ENCODE measurements around the gene ZNF273.

The ZNF273 gene

DNA sequence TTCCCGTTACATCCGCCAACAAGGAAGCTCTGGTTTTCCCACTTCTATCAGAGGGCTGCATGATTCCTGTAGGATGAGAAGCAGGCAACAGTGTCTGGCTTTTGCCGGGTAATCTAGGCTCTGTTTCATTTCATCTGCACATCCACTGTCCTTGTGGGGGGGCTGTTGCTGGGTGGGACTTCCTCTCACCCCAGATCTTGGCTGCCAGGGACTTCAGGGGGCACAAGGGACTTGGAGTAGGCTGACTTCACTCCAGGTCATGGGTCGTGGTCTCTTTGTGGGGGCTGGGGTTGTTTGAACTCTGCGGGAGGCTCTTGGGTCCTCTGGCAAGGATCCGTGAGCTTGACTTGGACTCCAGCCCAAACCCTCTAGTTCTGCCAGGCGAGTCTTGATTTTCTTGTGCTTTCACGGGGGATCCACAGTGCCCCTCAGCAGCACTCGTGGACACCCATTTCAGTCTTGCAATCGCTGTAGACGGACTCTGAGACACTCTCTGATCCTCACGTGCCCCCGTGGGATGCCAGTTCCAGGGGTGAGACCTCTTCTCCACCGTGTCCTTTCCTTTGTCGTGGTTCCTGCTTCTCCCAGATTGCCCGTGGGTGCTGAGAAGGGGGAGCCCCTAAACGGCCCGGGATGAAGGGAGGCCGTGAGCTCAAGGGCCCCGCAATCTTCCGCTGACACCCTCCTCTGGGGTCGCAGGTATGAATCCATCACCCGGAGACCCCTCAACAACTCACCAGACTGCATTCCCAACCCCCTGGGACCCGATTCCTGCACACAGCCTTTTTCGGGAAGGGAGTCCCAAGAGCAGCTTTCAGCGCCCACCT, 21.4 kb upstream of the ZNF273 start:
- no peak overlapping the region for H3K4me3 ChIP-seq (ENCODE audit: low read length in 2 of 2)
- H2BK12ac ChIP-seq (ENCODE audit: low read length): no peak overlapping the region
- no peak overlapping the region for H3K27ac ChIP-seq (replicated peaks; ENCODE audit: low read length)
- no peak overlapping the region for H2BK15ac ChIP-seq (ENCODE audit: low read length)
- no peak overlapping the region for H3K9ac ChIP-seq (ENCODE audit: low read depth, low read length, poor library complexity)
- H2BK120ac ChIP-seq (ENCODE audit: low read depth, low read length): no peak overlapping the region
- H4K8ac ChIP-seq (ENCODE audit: low read depth, low read length): no peak overlapping the region
- H4K91ac ChIP-seq (ENCODE audit: low read depth, low read length, poor library complexity): no peak overlapping the region
- H3K14ac ChIP-seq (ENCODE audit: low read length): no peak overlapping the region
- peaks cover 25 to 29% of the 10 kb centered on the region in 2 donors for H3K9me3 ChIP-seq (replicated peaks in 1 of 2; ENCODE audit: control insufficient read depth in 2 of 2, insufficient read depth in 1 of 2, low read depth in 1 of 2, low read length in 2 of 2)
- no peak overlapping the region for H2AFZ ChIP-seq (ENCODE audit: low read length)
- H3K4me2 ChIP-seq (ENCODE audit: insufficient read depth, low read length, poor library complexity, severe bottlenecking): no peak overlapping the region
- no peak overlapping the region for H2BK5ac ChIP-seq (ENCODE audit: low read length)
- H3K18ac ChIP-seq (ENCODE audit: low read length): no peak overlapping the region
- H3K27me3 ChIP-seq (ENCODE audit: control insufficient read depth in 3 of 3, insufficient read depth in 3 of 3, low read depth in 1 of 3, low read length in 3 of 3): peaks cover 0 to 9% (median 0%) of the 10 kb centered on the region in 3 experiments
- WGBS, 2 donors (ENCODE audit: extremely low coverage in 2 of 2, insufficient read length in 2 of 2, insufficient replicate concordance in 1 of 2): no CpG with 5 or more reads among the region's 26 CpGs
- DNase-seq (ENCODE audit: low spot score): no peak
- no peaks in the 10 kb centered on the region for H3K79me1 ChIP-seq (ENCODE audit: low read depth, low read length)
- H3K23ac ChIP-seq (ENCODE audit: low read depth, low read length, poor library complexity): no peak overlapping the region
- H3K4ac ChIP-seq (ENCODE audit: low read length): no peak overlapping the region
- no peaks in the 10 kb centered on the region for H3K36me3 ChIP-seq (replicated peaks in 1 of 2; ENCODE audit: control insufficient read depth in 2 of 2, insufficient read depth in 2 of 2, low read length in 2 of 2)
- H3K4me1 ChIP-seq (ENCODE audit: control insufficient read depth in 2 of 2, insufficient read depth in 1 of 2, low read depth in 1 of 2, low read length in 2 of 2): peaks cover 1 to 6% of the 10 kb centered on the region in 2 donors
- H2AK5ac ChIP-seq (ENCODE audit: low read depth, low read length): no peak overlapping the region

DNA sequence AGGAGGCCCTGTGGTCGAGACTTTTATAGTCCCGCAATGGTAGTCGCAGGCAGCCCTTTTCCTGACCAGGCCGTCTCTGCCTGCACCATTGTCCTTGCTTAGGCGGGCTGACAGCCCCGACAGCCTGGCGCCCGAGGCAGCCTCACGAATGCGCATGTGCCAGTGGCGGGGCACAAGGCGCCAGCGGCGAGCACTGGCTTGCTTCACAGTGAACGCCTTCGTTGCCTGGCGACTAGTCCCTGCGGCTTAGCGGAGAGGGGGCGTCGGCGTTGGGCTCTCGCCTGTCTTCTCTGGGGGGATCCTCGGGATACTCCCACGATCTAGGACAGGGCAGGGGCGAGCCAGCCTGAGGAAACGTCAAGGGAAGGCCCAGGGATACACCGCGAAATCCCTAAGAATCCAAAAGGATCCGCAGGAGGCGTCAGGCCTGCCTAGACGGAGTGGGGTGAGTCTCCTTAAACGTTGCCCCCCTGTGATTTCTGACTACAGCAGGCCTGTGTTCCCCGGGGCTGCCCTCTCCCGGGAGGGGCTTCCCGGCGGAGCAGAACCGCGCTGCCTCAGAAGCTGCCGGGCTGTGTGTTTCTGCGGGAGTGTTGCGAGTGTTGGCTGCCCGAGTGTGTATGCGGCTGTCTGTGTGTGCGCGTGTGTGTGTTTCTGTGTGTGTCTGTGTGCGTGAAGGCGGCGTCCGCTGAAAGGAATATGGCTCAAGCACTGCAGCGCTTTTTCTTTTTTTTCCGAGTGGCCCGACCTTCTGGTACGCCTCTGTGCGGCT, 20.5 kb upstream of the ZNF273 start:
- Histone ChIP-seq H3K9me3 (replicated peaks in 1 of 2; ENCODE audit: control insufficient read depth in 2 of 2, insufficient read depth in 1 of 2, low read depth in 1 of 2, low read length in 2 of 2) (peaks cover 25 to 29% of the 10 kb centered on the region in 2 donors), H3K4me2 (ENCODE audit: insufficient read depth, low read length, poor library complexity, severe bottlenecking) (no peak overlapping the region), H3K9ac (ENCODE audit: low read depth, low read length, poor library complexity) (no peak overlapping the region), H4K8ac (ENCODE audit: low read depth, low read length) (no peak overlapping the region), H3K4me3 (ENCODE audit: low read length in 2 of 2) (no peak overlapping the region), H3K23ac (ENCODE audit: low read depth, low read length, poor library complexity) (no peak overlapping the region), H3K79me1 (ENCODE audit: low read depth, low read length) (no peaks in the 10 kb centered on the region), H2BK15ac (ENCODE audit: low read length) (no peak overlapping the region), H3K4ac (ENCODE audit: low read length) (no peak overlapping the region), H4K91ac (ENCODE audit: low read depth, low read length, poor library complexity) (no peak overlapping the region), H3K36me3 (replicated peaks in 1 of 2; ENCODE audit: control insufficient read depth in 2 of 2, insufficient read depth in 2 of 2, low read length in 2 of 2) (no peaks in the 10 kb centered on the region), H3K27ac (replicated peaks; ENCODE audit: low read length) (no peak overlapping the region), H2AK5ac (ENCODE audit: low read depth, low read length) (no peak overlapping the region), H2BK12ac (ENCODE audit: low read length) (no peak overlapping the region), H2BK5ac (ENCODE audit: low read length) (no peak overlapping the region), H2AFZ (ENCODE audit: low read length) (no peak overlapping the region), H3K14ac (ENCODE audit: low read length) (no peak overlapping the region), H2BK120ac (ENCODE audit: low read depth, low read length) (no peak overlapping the region), H3K18ac (ENCODE audit: low read length) (no peak overlapping the region), H3K4me1 (ENCODE audit: control insufficient read depth in 2 of 2, insufficient read depth in 1 of 2, low read depth in 1 of 2, low read length in 2 of 2) (peaks cover 0 to 1% of the 10 kb centered on the region in 2 donors), H3K27me3 (ENCODE audit: control insufficient read depth in 3 of 3, insufficient read depth in 3 of 3, low read depth in 1 of 3, low read length in 3 of 3) (peaks cover 0 to 13% (median 3%) of the 10 kb centered on the region in 3 experiments)
- no CpG with 5 or more reads among the region's 55 CpGs for WGBS, 2 donors (ENCODE audit: extremely low coverage in 2 of 2, insufficient read length in 2 of 2, insufficient replicate concordance in 1 of 2)
- no peak for DNase-seq (ENCODE audit: low spot score)

DNA sequence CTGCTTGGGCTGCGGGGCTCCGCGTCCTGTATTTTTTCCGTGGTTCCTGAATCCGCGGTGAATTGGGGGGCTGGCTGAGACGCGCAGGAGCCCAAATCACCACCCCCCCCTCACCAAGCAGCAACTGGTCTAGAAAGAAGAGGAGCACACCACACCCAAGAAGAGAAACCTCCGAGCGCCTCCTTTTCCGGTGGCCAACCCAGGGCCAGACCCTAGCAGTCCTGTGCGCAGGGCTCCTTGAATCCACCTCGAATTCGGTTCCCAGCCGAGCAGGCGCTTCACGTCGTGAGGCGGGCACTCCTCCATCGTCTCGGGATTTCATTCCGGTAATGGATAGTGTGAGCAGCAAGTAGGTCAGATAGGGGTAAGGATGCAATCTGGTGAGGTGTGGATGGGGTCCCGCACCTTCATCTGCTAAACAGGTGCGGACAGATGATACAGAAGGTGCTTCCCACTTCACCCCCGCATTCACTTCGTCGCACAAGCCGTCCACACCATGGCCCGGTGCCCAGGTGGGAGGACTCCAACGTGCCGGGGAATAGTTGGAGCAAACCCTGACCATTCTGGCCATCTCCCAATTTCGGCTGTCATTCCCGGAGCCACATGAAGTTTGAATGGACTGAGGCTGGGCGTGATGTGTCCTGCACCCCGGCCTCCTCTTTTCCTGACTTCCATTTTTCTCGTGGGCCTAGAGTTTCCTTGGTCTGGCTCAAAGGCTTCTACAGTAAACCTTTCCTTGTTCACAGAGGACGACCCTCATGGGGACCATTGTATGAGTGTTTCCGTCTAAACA, 19.8 kb upstream of the ZNF273 start:
- Histone ChIP-seq H3K4me3 (ENCODE audit: low read length in 2 of 2) (no peak overlapping the region), H4K8ac (ENCODE audit: low read depth, low read length) (no peak overlapping the region), H2BK12ac (ENCODE audit: low read length) (no peak overlapping the region), H2AFZ (ENCODE audit: low read length) (no peak overlapping the region), H3K4me1 (ENCODE audit: control insufficient read depth in 2 of 2, insufficient read depth in 1 of 2, low read depth in 1 of 2, low read length in 2 of 2) (no peaks in the 10 kb centered on the region), H2BK5ac (ENCODE audit: low read length) (no peak overlapping the region), H2BK15ac (ENCODE audit: low read length) (no peak overlapping the region), H3K27me3 (ENCODE audit: control insufficient read depth in 3 of 3, insufficient read depth in 3 of 3, low read depth in 1 of 3, low read length in 3 of 3) (peaks cover 0 to 20% (median 9%) of the 10 kb centered on the region in 3 experiments), H3K36me3 (replicated peaks in 1 of 2; ENCODE audit: control insufficient read depth in 2 of 2, insufficient read depth in 2 of 2, low read length in 2 of 2) (no peaks in the 10 kb centered on the region), H3K4ac (ENCODE audit: low read length) (no peak overlapping the region), H3K18ac (ENCODE audit: low read length) (no peak overlapping the region), H3K27ac (replicated peaks; ENCODE audit: low read length) (no peak overlapping the region), H2AK5ac (ENCODE audit: low read depth, low read length) (no peak overlapping the region), H4K91ac (ENCODE audit: low read depth, low read length, poor library complexity) (no peak overlapping the region), H3K79me1 (ENCODE audit: low read depth, low read length) (no peaks in the 10 kb centered on the region), H3K14ac (ENCODE audit: low read length) (no peak overlapping the region), H3K4me2 (ENCODE audit: insufficient read depth, low read length, poor library complexity, severe bottlenecking) (no peak overlapping the region), H3K23ac (ENCODE audit: low read depth, low read length, poor library complexity) (no peak overlapping the region), H3K9ac (ENCODE audit: low read depth, low read length, poor library complexity) (no peak overlapping the region), H2BK120ac (ENCODE audit: low read depth, low read length) (no peak overlapping the region), H3K9me3 (replicated peaks in 1 of 2; ENCODE audit: control insufficient read depth in 2 of 2, insufficient read depth in 1 of 2, low read depth in 1 of 2, low read length in 2 of 2) (peaks cover 25 to 28% of the 10 kb centered on the region in 2 donors)
- no peak for DNase-seq (ENCODE audit: low spot score)
- WGBS, 2 donors (ENCODE audit: extremely low coverage in 2 of 2, insufficient read length in 2 of 2, insufficient replicate concordance in 1 of 2): no CpG with 5 or more reads among the region's 38 CpGs
